ACHN (cell line): ENCODE measurements around the gene TNNC1.

Source experiments
- DNase-seq: peaks from one replicate; pipeline ENCODE4 v3.0.0-alpha.2; 2015
- in situ Hi-C: cut with HindIII; loops from 2 replicates; pipeline ENCODE4 v1.10.0; 2017; ENCODE audit warnings: low sequenced_read_pairs, low pct_ligation_motif_present, low pct_unique_long_range_greater_than_20kb

The TNNC1 gene

GRCh38 chr3:52446631-52447511 lies 7.0 kb downstream of the TNNC1 start:
- peak; percentile 58 for DNase-seq
- in situ Hi-C loops, result no loop called here

- DNase-seq, result no peak
- in situ Hi-C loops, result no loop called here
Observed at GRCh38 chr3:52446042-52446441, 7.8 kb downstream of the TNNC1 start.

- in situ Hi-C loops, result no loop called here
Observed at GRCh38 chr3:52444860-52445793, 8.7 kb downstream of the TNNC1 start, which contains the start of gene SEMA3G. Gene SEMA3G, minus strand, starts transcription at chr3:52445103. Its CDS starts 76 bp downstream, at chr3:52445027.

GRCh38 chr3:52443791-52444687 lies 9.8 kb downstream of the TNNC1 start:
- in situ Hi-C loops, result no loop called here
- no peak for DNase-seq

More at GRCh38 chr3:52444860-52445793, 8.7 kb downstream of the TNNC1 start, which contains the start of gene SEMA3G:
- peak; percentile 32 for DNase-seq

- in situ Hi-C loops, result no loop called here
- no peak for DNase-seq
Observed at GRCh38 chr3:52443268-52443610, 10.6 kb downstream of the TNNC1 start.

- in situ Hi-C loops, result no loop called here
- no peak for DNase-seq
Observed at GRCh38 chr3:52442409-52443267, 11.2 kb downstream of the TNNC1 start.

- no peak for DNase-seq
- in situ Hi-C loops, result no loop called here
Observed at GRCh38 chr3:52441772-52442332, 12.0 kb downstream of the TNNC1 start.

- no peak for DNase-seq
- in situ Hi-C loops, result no loop called here
Observed at GRCh38 chr3:52441091-52441771, 12.6 kb downstream of the TNNC1 start.

- DNase-seq, result no peak
- in situ Hi-C loops, result no loop called here
Observed at GRCh38 chr3:52440671-52441070, 13.2 kb downstream of the TNNC1 start.

- DNase-seq, result no peak
- in situ Hi-C loops, result no loop called here
Observed at GRCh38 chr3:52440249-52440551, 13.6 kb downstream of the TNNC1 start.

GRCh38 chr3:52439426-52440248 lies 14.2 kb downstream of the TNNC1 start:
- in situ Hi-C loops, result no loop called here
- no peak for DNase-seq

GRCh38 chr3:52438579-52439425 lies 15.0 kb downstream of the TNNC1 start:
- in situ Hi-C loops, result no loop called here

GRCh38 chr3:52438104-52438376 lies 15.8 kb downstream of the TNNC1 start:
- no peak for DNase-seq
- in situ Hi-C loops, result no loop called here

More at GRCh38 chr3:52438579-52439425, 15.0 kb downstream of the TNNC1 start:
- DNase-seq, result no peak

- in situ Hi-C loops, result no loop called here
- DNase-seq, result no peak
Observed at GRCh38 chr3:52437326-52438103, 16.3 kb downstream of the TNNC1 start.
